GM23338 (cell line): ENCODE results near the gene NAMPT. TPM values are rescaled to one million over a fixed set of nuclear protein-coding genes. Genes with fewer than 3 reads are reported as not detected.

Experiments used
- ATAC-seq: fragments of 200-7000 bp; cut with Tn5 transposase; 3 replicates; pipeline ENCODE4 v1.9.1; 2020
- DNase-seq: peaks from one replicate; pipeline ENCODE4 v3.0.0-alpha.2; 2015; ENCODE audit warnings: low spot score
- H2AFZ ChIP-seq: fragments of 200-600 bp; sonication (generic); 2 replicates; pipeline ENCODE4 v1.8.0; 2016; ENCODE audit warnings: antibody characterized with exemption, mild to moderate bottlenecking, moderate library complexity
- H3F3A ChIP-seq: fragments of 200-600 bp; sonication (generic); replicated peaks from 2 replicates; pipeline ENCODE4 v1.8.0; 2017; ENCODE audit warnings: antibody characterized with exemption, mixed run types, low read depth
- H3K27ac ChIP-seq: fragments of 200-600 bp; sonication (generic); 2 replicates; pipeline ENCODE4 v1.6.1; 2016; ENCODE audit warnings: low read depth
- H3K27me3 ChIP-seq: fragments of 200-600 bp; sonication (generic); 2 replicates; pipeline ENCODE4 v1.8.0; 2016; ENCODE audit warnings: mild to moderate bottlenecking, mixed run types, moderate library complexity; ENCODE audit not compliant: insufficient read depth
- H3K36me3 ChIP-seq: fragments of 200-600 bp; sonication (generic); 2 replicates; pipeline ENCODE4 v1.8.0; 2016; ENCODE audit warnings: mild to moderate bottlenecking; ENCODE audit not compliant: insufficient read depth
- H3K4me1 ChIP-seq: fragments of 200-600 bp; sonication (generic); 2 replicates; pipeline ENCODE4 v1.8.0; 2016; ENCODE audit warnings: mild to moderate bottlenecking, moderate library complexity; ENCODE audit not compliant: insufficient read depth
- H3K4me2 ChIP-seq: fragments of 200-600 bp; sonication (generic); 2 replicates; pipeline ENCODE4 v1.7.1; 2017; ENCODE audit warnings: mixed run types
- H3K4me3 ChIP-seq: fragments of 200-600 bp; sonication (generic); 2 replicates; pipeline ENCODE4 v1.6.1; 2016; ENCODE audit warnings: mixed run types
- H3K79me2 ChIP-seq: fragments of 200-600 bp; sonication (generic); replicated peaks from 2 replicates; pipeline ENCODE4 v1.8.0; 2017; ENCODE audit warnings: mild to moderate bottlenecking; ENCODE audit not compliant: insufficient read depth
- H3K9me2 ChIP-seq: fragments of 200-600 bp; sonication (generic); 2 replicates; pipeline ENCODE4 v1.8.0; 2017; ENCODE audit not compliant: insufficient read depth
- H4K20me1 ChIP-seq: fragments of 200-600 bp; sonication (generic); replicated peaks from 2 replicates; pipeline ENCODE4 v1.8.0; 2017; ENCODE audit warnings: mild to moderate bottlenecking; ENCODE audit not compliant: insufficient read depth
- H3K27ac Mint-ChIP-seq: 2 replicates; pipeline ENCODE4 v1.8.0; 2020; ENCODE audit warnings: inconsistent platforms, mild to moderate bottlenecking, moderate library complexity, mixed read lengths
- H3K27me3 Mint-ChIP-seq: 3 replicates; pipeline ENCODE4 v1.8.0; 2022; ENCODE audit warnings: low read depth, mild to moderate bottlenecking, moderate library complexity, mixed read lengths, inconsistent platforms; ENCODE audit not compliant: insufficient read depth, poor library complexity
- H3K36me3 Mint-ChIP-seq: 3 replicates; pipeline ENCODE4 v1.8.0; 2021; ENCODE audit warnings: low read depth, mild to moderate bottlenecking, inconsistent platforms, moderate library complexity, mixed read lengths
- H3K4me1 Mint-ChIP-seq: 3 replicates; pipeline ENCODE4 v1.8.0; 2020; ENCODE audit warnings: mild to moderate bottlenecking, inconsistent platforms, mixed read lengths
- H3K4me3 Mint-ChIP-seq: 3 replicates; pipeline ENCODE4 v1.8.0; 2021; ENCODE audit warnings: moderate library complexity, mild to moderate bottlenecking, inconsistent platforms, mixed read lengths
- H3K9me3 Mint-ChIP-seq: 3 replicates; pipeline ENCODE4 v1.8.0; 2020; ENCODE audit warnings: moderate library complexity, mild to moderate bottlenecking, inconsistent platforms, mixed read lengths
- EZH2 ChIP-seq: fragments of 200-600 bp; sonication (generic); IDR thresholded peaks from one replicate; pipeline ENCODE4 v1.8.0; 2017; ENCODE audit warnings: antibody characterized with exemption, mild to moderate bottlenecking, low read depth; ENCODE audit not compliant: unreplicated experiment
- EZH2phosphoT487 ChIP-seq: fragments of 200-600 bp; sonication (generic); IDR thresholded peaks from one replicate; pipeline ENCODE4 v1.8.1; 2018; ENCODE audit warnings: antibody characterized with exemption; ENCODE audit not compliant: unreplicated experiment
- NANOG ChIP-seq: IDR thresholded peaks from 2 replicates; pipeline ENCODE4 v1.6.1; 2016; ENCODE audit warnings: antibody characterized with exemption, borderline replicate concordance
- POLR2AphosphoS5 ChIP-seq: IDR thresholded peaks from 2 replicates; pipeline ENCODE4 v1.6.1; 2016; ENCODE audit warnings: antibody characterized with exemption, low read depth
- STAT1 ChIP-seq: IDR thresholded peaks from one replicate; pipeline ENCODE4 v1.6.1; 2016; ENCODE audit warnings: antibody characterized with exemption; ENCODE audit not compliant: unreplicated experiment
- ZNF114 ChIP-seq: fragments of 250-450 bp; sonication (Bioruptor Pico); IDR thresholded peaks from 2 replicates; pipeline ENCODE4 v1.5.0; 2020; ENCODE audit warnings: mild to moderate bottlenecking, moderate library complexity
- ZNF331 ChIP-seq: fragments of 250-450 bp; sonication (Bioruptor Pico); IDR thresholded peaks from 2 replicates; pipeline ENCODE4 v1.5.0; 2020; ENCODE audit warnings: low read depth, mild to moderate bottlenecking, moderate library complexity
- polyA plus RNA-seq: library from polyadenylated mRNA; unstranded; fragments of >200 nt; fragmentation: Nextera tagmentation; extraction: Ambion mirVana; gene quantifications from 2 replicates; pipeline ENCODE4 v1.2.1, GENCODE V29; 2016
- total RNA-seq: library from RNA; depleted of rRNA; stranded (reverse); fragments of >200 nt; shearing (Covaris generic); gene quantifications from 2 replicates; pipeline ENCODE4 v1.2.3, GENCODE V29; 2014
- TF ChIP-seq, protein P1 (sequence below), 2 experiments: fragments of 200-600 bp in 1 of 2; sonication (generic) in 1 of 2; conservative IDR thresholded peaks; 2 replicates each; pipeline versions ENCODE4 v1.5.1 to v1.6.1; 2016 to 2017; ENCODE audit warnings: antibody characterized with exemption in 2 of 2, low read depth in 2 of 2, mild to moderate bottlenecking in 2 of 2, moderate library complexity in 1 of 2
- TF ChIP-seq, protein P2 (sequence below): IDR thresholded peaks from one replicate; pipeline ENCODE4 v1.6.1; 2018; ENCODE audit warnings: antibody characterized with exemption; ENCODE audit not compliant: unreplicated experiment
- TF ChIP-seq, protein P3 (sequence below): fragments of 250-450 bp; sonication (Bioruptor Pico); IDR thresholded peaks from 2 replicates; pipeline ENCODE4 v1.5.0; 2020; ENCODE audit warnings: mild to moderate bottlenecking, moderate library complexity

Gene NAMPT
- total and polyA plus RNA-seq, 2 experiments from 2014 or later: 37.9 to 73.9 TPM

DNA sequence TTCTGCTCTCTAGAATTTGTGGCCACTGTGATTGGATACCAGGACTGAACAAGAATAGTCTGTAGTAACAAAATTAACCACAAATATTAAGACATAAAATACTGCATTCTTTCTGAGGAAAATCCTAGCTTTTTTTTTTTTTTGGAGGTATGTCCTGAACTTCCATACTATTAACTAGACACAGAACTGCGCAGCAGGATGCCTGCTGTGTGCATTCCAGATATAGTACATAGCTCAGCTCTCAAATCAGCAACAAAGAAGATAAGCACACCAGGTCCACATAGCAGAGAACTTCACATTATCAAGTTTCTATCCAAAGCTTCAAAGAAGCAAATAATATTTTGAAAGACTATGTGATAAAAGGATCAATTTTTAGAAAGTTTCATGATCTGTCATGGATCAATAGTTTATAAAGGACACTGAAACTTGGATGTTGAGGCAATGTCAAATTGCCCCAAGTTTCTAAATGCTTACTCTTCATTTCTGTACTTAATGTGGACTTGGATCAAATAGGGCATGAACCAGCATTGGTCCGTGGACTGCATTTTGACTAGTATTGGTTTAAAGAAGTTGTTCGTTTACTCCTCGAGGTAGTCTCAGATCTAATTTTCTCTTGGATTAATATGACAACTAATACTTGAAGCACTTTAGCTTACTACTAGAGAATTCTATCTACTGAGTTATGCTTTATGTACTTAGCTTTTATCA, 15.4 kb downstream of the NAMPT start:
- Histone ChIP-seq H3K27me3 (no peaks in the 10 kb centered on the region), H3K4me3 (no peak overlapping the region), H3K36me3 (peaks cover 38% of the 10 kb centered on the region), H3K4me2 (no peak overlapping the region), H3K9me2 (no peaks in the 10 kb centered on the region), H2AFZ (no peak overlapping the region), H4K20me1 (peaks cover 23% of the 10 kb centered on the region), H3K79me2 (peaks cover 5% of the 10 kb centered on the region), H3K4me1 (no peaks in the 10 kb centered on the region), H3F3A (no peaks in the 10 kb centered on the region), H3K27ac (no peak overlapping the region)
- Mint-ChIP-seq H3K27me3 (no peaks in the 10 kb centered on the region), H3K27ac (no peak overlapping the region), H3K4me3 (no peak overlapping the region), H3K36me3 (peaks cover 59% of the 10 kb centered on the region), H3K9me3 (no peaks in the 10 kb centered on the region), H3K4me1 (no peaks in the 10 kb centered on the region)
- DNase-seq (no peak), ATAC-seq (no peak)
- TF ChIP-seq, protein P1, sequence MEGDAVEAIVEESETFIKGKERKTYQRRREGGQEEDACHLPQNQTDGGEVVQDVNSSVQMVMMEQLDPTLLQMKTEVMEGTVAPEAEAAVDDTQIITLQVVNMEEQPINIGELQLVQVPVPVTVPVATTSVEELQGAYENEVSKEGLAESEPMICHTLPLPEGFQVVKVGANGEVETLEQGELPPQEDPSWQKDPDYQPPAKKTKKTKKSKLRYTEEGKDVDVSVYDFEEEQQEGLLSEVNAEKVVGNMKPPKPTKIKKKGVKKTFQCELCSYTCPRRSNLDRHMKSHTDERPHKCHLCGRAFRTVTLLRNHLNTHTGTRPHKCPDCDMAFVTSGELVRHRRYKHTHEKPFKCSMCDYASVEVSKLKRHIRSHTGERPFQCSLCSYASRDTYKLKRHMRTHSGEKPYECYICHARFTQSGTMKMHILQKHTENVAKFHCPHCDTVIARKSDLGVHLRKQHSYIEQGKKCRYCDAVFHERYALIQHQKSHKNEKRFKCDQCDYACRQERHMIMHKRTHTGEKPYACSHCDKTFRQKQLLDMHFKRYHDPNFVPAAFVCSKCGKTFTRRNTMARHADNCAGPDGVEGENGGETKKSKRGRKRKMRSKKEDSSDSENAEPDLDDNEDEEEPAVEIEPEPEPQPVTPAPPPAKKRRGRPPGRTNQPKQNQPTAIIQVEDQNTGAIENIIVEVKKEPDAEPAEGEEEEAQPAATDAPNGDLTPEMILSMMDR (conservative IDR thresholded peaks at IDR 0.05; ENCODE audit: low read depth in 2 of 2): no peak
- TF ChIP-seq NANOG (no peak), POLR2AphosphoS5 (no peak), ZNF331 (CRISPR knock-in tag) (no peak), STAT1 (no peak), EZH2phosphoT487 (no peak), EZH2 (no peak), ZNF114 (CRISPR knock-in tag) (no peak)
- TF ChIP-seq, protein P2, sequence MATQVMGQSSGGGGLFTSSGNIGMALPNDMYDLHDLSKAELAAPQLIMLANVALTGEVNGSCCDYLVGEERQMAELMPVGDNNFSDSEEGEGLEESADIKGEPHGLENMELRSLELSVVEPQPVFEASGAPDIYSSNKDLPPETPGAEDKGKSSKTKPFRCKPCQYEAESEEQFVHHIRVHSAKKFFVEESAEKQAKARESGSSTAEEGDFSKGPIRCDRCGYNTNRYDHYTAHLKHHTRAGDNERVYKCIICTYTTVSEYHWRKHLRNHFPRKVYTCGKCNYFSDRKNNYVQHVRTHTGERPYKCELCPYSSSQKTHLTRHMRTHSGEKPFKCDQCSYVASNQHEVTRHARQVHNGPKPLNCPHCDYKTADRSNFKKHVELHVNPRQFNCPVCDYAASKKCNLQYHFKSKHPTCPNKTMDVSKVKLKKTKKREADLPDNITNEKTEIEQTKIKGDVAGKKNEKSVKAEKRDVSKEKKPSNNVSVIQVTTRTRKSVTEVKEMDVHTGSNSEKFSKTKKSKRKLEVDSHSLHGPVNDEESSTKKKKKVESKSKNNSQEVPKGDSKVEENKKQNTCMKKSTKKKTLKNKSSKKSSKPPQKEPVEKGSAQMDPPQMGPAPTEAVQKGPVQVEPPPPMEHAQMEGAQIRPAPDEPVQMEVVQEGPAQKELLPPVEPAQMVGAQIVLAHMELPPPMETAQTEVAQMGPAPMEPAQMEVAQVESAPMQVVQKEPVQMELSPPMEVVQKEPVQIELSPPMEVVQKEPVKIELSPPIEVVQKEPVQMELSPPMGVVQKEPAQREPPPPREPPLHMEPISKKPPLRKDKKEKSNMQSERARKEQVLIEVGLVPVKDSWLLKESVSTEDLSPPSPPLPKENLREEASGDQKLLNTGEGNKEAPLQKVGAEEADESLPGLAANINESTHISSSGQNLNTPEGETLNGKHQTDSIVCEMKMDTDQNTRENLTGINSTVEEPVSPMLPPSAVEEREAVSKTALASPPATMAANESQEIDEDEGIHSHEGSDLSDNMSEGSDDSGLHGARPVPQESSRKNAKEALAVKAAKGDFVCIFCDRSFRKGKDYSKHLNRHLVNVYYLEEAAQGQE: no peak
- TF ChIP-seq, protein P3, sequence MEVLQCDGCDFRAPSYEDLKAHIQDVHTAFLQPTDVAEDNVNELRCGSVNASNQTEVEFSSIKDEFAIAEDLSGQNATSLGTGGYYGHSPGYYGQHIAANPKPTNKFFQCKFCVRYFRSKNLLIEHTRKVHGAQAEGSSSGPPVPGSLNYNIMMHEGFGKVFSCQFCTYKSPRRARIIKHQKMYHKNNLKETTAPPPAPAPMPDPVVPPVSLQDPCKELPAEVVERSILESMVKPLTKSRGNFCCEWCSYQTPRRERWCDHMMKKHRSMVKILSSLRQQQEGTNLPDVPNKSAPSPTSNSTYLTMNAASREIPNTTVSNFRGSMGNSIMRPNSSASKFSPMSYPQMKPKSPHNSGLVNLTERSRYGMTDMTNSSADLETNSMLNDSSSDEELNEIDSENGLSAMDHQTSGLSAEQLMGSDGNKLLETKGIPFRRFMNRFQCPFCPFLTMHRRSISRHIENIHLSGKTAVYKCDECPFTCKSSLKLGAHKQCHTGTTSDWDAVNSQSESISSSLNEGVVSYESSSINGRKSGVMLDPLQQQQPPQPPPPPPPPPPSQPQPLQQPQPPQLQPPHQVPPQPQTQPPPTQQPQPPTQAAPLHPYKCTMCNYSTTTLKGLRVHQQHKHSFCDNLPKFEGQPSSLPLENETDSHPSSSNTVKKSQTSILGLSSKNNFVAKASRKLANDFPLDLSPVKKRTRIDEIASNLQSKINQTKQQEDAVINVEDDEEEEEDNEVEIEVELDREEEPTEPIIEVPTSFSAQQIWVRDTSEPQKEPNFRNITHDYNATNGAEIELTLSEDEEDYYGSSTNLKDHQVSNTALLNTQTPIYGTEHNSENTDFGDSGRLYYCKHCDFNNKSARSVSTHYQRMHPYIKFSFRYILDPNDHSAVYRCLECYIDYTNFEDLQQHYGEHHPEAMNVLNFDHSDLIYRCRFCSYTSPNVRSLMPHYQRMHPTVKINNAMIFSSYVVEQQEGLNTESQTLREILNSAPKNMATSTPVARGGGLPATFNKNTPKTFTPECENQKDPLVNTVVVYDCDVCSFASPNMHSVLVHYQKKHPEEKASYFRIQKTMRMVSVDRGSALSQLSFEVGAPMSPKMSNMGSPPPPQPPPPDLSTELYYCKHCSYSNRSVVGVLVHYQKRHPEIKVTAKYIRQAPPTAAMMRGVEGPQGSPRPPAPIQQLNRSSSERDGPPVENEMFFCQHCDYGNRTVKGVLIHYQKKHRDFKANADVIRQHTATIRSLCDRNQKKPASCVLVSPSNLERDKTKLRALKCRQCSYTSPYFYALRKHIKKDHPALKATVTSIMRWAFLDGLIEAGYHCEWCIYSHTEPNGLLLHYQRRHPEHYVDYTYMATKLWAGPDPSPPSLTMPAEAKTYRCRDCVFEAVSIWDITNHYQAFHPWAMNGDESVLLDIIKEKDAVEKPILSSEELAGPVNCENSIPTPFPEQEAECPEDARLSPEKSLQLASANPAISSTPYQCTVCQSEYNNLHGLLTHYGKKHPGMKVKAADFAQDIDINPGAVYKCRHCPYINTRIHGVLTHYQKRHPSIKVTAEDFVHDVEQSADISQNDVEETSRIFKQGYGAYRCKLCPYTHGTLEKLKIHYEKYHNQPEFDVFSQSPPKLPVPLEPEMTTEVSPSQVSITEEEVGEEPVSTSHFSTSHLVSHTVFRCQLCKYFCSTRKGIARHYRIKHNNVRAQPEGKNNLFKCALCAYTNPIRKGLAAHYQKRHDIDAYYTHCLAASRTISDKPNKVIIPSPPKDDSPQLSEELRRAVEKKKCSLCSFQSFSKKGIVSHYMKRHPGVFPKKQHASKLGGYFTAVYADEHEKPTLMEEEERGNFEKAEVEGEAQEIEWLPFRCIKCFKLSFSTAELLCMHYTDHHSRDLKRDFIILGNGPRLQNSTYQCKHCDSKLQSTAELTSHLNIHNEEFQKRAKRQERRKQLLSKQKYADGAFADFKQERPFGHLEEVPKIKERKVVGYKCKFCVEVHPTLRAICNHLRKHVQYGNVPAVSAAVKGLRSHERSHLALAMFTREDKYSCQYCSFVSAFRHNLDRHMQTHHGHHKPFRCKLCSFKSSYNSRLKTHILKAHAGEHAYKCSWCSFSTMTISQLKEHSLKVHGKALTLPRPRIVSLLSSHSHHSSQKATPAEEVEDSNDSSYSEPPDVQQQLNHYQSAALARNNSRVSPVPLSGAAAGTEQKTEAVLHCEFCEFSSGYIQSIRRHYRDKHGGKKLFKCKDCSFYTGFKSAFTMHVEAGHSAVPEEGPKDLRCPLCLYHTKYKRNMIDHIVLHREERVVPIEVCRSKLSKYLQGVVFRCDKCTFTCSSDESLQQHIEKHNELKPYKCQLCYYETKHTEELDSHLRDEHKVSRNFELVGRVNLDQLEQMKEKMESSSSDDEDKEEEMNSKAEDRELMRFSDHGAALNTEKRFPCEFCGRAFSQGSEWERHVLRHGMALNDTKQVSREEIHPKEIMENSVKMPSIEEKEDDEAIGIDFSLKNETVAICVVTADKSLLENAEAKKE (CRISPR knock-in tag): no peak
